ENCODE data around the gene OTULINL.

Gene OTULINL

GRCh38 chr5:14597080-14597479 is 15.5 kb downstream of the OTULINL start:
- in situ Hi-C loops (cut with HindIII; ENCODE audit: low sequenced_read_pairs) = loop anchor here (5.0 kb wide), 1 partner anchor 85 kb away; no protein-coding TSS in a partner anchor

GRCh38 chr5:14598225-14598624 is 16.6 kb downstream of the OTULINL start:
- in situ Hi-C loops (cut with HindIII; ENCODE audit: low sequenced_read_pairs) = loop anchor here (5.0 kb wide), 1 partner anchor 86 kb away; no protein-coding TSS in a partner anchor

GRCh38 chr5:14599476-14600127 is 18.0 kb downstream of the OTULINL start:
- in situ Hi-C loops (cut with HindIII; ENCODE audit: low sequenced_read_pairs) = loop anchor here (5.0 kb wide), 1 partner anchor 87 kb away; no protein-coding TSS in a partner anchor

GRCh38 chr5:14600846-14601245 is 19.3 kb downstream of the OTULINL start:
- in situ Hi-C loops (cut with HindIII; ENCODE audit: low sequenced_read_pairs) = no loop called here

GRCh38 chr5:14603141-14603540 is 21.5 kb downstream of the OTULINL start:
- in situ Hi-C loops (cut with HindIII; ENCODE audit: low sequenced_read_pairs) = no loop called here

GRCh38 chr5:14607104-14607503 is 25.5 kb downstream of the OTULINL start:
- in situ Hi-C loops (cut with HindIII; ENCODE audit: low sequenced_read_pairs) = loop anchor here (5.0 kb wide), 2 partner anchors 35 to 60 kb away; no protein-coding TSS in a partner anchor

- in situ Hi-C loops (cut with HindIII; ENCODE audit: low sequenced_read_pairs) = loop anchor here (5.0 kb wide), 2 partner anchors 34 to 61 kb away; no protein-coding TSS in a partner anchor
Observed at GRCh38 chr5:14608169-14608568, 26.6 kb downstream of the OTULINL start.

GRCh38 chr5:14611737-14612136 is 30.1 kb downstream of the OTULINL start:
- in situ Hi-C loops (cut with HindIII; ENCODE audit: low sequenced_read_pairs) = no loop called here

GRCh38 chr5:14614490-14614889 is 32.9 kb downstream of the OTULINL start:
- in situ Hi-C loops (cut with HindIII; ENCODE audit: low sequenced_read_pairs) = no loop called here

- in situ Hi-C loops (cut with HindIII; ENCODE audit: low sequenced_read_pairs) = no loop called here
Observed at GRCh38 chr5:14615365-14615764, 33.8 kb downstream of the OTULINL start.

- in situ Hi-C loops (cut with HindIII; ENCODE audit: low sequenced_read_pairs) = no loop called here
Observed at GRCh38 chr5:14617441-14617840, 35.8 kb downstream of the OTULINL start.

GRCh38 chr5:14627270-14627669 is 45.7 kb downstream of the OTULINL start:
- in situ Hi-C loops (cut with HindIII; ENCODE audit: low sequenced_read_pairs) = loop anchor here (25.0 kb wide), 2 partner anchors 240 to 515 kb away; no protein-coding TSS in a partner anchor

GRCh38 chr5:14628346-14628745 is 46.8 kb downstream of the OTULINL start:
- in situ Hi-C loops (cut with HindIII; ENCODE audit: low sequenced_read_pairs) = loop anchor here (25.0 kb wide), 2 partner anchors 241 to 516 kb away; no protein-coding TSS in a partner anchor

GRCh38 chr5:14630671-14631070 is 49.1 kb downstream of the OTULINL start:
- in situ Hi-C loops (cut with HindIII; ENCODE audit: low sequenced_read_pairs) = loop anchor here (25.0 kb wide), 2 partner anchors 243 to 518 kb away; no protein-coding TSS in a partner anchor

- in situ Hi-C loops (cut with HindIII; ENCODE audit: low sequenced_read_pairs) = loop anchor here (25.0 kb wide), 2 partner anchors 248 to 523 kb away; no protein-coding TSS in a partner anchor
Observed at GRCh38 chr5:14635656-14636055, 54.1 kb downstream of the OTULINL start.

GRCh38 chr5:14640765-14641164 is 59.2 kb downstream of the OTULINL start:
- in situ Hi-C loops (cut with HindIII; ENCODE audit: low sequenced_read_pairs) = loop anchor here (5.0 to 25.0 kb wide), 4 partner anchors 33 to 656 kb away; no protein-coding TSS in a partner anchor

- in situ Hi-C loops (cut with HindIII; ENCODE audit: low sequenced_read_pairs) = loop anchor here (5.0 to 25.0 kb wide), 4 partner anchors 37 to 660 kb away; no protein-coding TSS in a partner anchor
Observed at GRCh38 chr5:14644623-14645237, 63.1 kb downstream of the OTULINL start.

- in situ Hi-C loops (cut with HindIII; ENCODE audit: low sequenced_read_pairs) = no loop called here
Observed at GRCh38 chr5:14650052-14650451, 68.5 kb downstream of the OTULINL start.

GRCh38 chr5:14655146-14655741 is 73.7 kb downstream of the OTULINL start:
- in situ Hi-C loops (cut with HindIII; ENCODE audit: low sequenced_read_pairs) = no loop called here

- in situ Hi-C loops (cut with HindIII; ENCODE audit: low sequenced_read_pairs) = no loop called here
Observed at GRCh38 chr5:14656898-14657297, 75.3 kb downstream of the OTULINL start.

All from endothelial cell of hepatic sinusoid (primary cell).